IMR-90 (cell line): ENCODE results near the gene SPTB. TPM values are rescaled to one million over a fixed set of nuclear protein-coding genes. Genes with fewer than 3 reads are reported as not detected.

ENCODE experiments used
- ATAC-seq: fragments of 200-7000 bp; cut with Tn5 transposase; 2 replicates; pipeline ENCODE4 v1.9.1; 2020; ENCODE audit warnings: low read depth, mild to moderate bottlenecking, moderate library complexity
- BruUV-seq: library from RNA; stranded (reverse); fragments of 400-500 nt; replicated peaks from 2 replicates; lab custom pipeline; 2021; lab: Mats Ljungman, UMichigan
- CTCF ChIA-PET: fragments of 300-600 bp; formaldehyde crosslinking; extraction: SDS; loops from one replicate; lab custom pipeline; 2021; ENCODE audit warnings: antibody characterized with exemption; lab: Yijun Ruan, JAX
- POLR2A ChIA-PET: fragments of 300-600 bp; sonication (Branson Sonifier 250); formaldehyde crosslinking; loops from one replicate; lab custom pipeline; 2022; ENCODE audit warnings: antibody characterized with exemption; ENCODE audit not compliant: unreplicated experiment; lab: Charles Lee
- DNase-seq: peaks from one replicate; pipeline ENCODE4 v3.0.0; 2013
- H2AFZ ChIP-seq: replicated peaks from 2 replicates; pipeline ENCODE3; 2013; ENCODE audit warnings: low read length, mild to moderate bottlenecking; ENCODE audit not compliant: poor library complexity
- H2AK5ac ChIP-seq: 2 replicates; pipeline ENCODE4 v1.6.1; 2013; ENCODE audit warnings: low read depth, low read length, inconsistent platforms
- H2AK9ac ChIP-seq: replicated peaks from 2 replicates; pipeline ENCODE3; 2013; ENCODE audit warnings: mild to moderate bottlenecking, low read depth, low read length, moderate library complexity; ENCODE audit not compliant: poor library complexity
- H2BK120ac ChIP-seq: 2 replicates; pipeline ENCODE4 v1.6.1; 2013; ENCODE audit warnings: low read depth, low read length, inconsistent platforms
- H2BK15ac ChIP-seq: 3 replicates; pipeline ENCODE4 v1.6.1; 2013; ENCODE audit warnings: low read depth, low read length, inconsistent platforms
- H2BK20ac ChIP-seq: 2 replicates; pipeline ENCODE4 v1.6.1; 2013; ENCODE audit warnings: low read depth, mild to moderate bottlenecking, inconsistent platforms, low read length, moderate library complexity
- H2BK5ac ChIP-seq: 2 replicates; pipeline ENCODE4 v1.6.1; 2013; ENCODE audit warnings: mild to moderate bottlenecking, low read depth, low read length, inconsistent platforms; ENCODE audit not compliant: poor library complexity, severe bottlenecking
- H3K14ac ChIP-seq: replicated peaks from 2 replicates; pipeline ENCODE4 v1.6.1; 2013; ENCODE audit warnings: low read depth, low read length, inconsistent platforms
- H3K18ac ChIP-seq: 2 replicates; pipeline ENCODE4 v1.6.1; 2013; ENCODE audit warnings: low read depth, low read length, control low read depth
- H3K23ac ChIP-seq: 2 replicates; pipeline ENCODE4 v1.6.1; 2013; ENCODE audit warnings: low read depth, low read length, inconsistent platforms
- H3K27ac ChIP-seq: 2 replicates; pipeline ENCODE4 v1.5.1; 2013; ENCODE audit warnings: mild to moderate bottlenecking, control low read depth, low read length; ENCODE audit not compliant: insufficient read depth
- H3K27me3 ChIP-seq: 2 replicates; pipeline ENCODE4 v1.6.1; 2013; ENCODE audit warnings: low read length; ENCODE audit not compliant: control insufficient read depth, insufficient read depth
- H3K36me3 ChIP-seq: 2 replicates; pipeline ENCODE4 v1.6.1; 2013; ENCODE audit warnings: low read length, mixed read lengths; ENCODE audit not compliant: control insufficient read depth, insufficient read depth
- H3K4ac ChIP-seq: 2 replicates; pipeline ENCODE4 v1.6.1; 2013; ENCODE audit warnings: low read depth, low read length, inconsistent platforms
- H3K4me1 ChIP-seq: 2 replicates; pipeline ENCODE4 v1.6.1; 2013; ENCODE audit warnings: low read length, mixed read lengths; ENCODE audit not compliant: control insufficient read depth, insufficient read depth
- H3K4me2 ChIP-seq: 2 replicates; pipeline ENCODE4 v1.6.1; 2013; ENCODE audit warnings: low read depth, mild to moderate bottlenecking, control low read depth, low read length, moderate library complexity
- H3K4me3 ChIP-seq: 2 replicates; pipeline ENCODE4 v1.5.1; 2013; ENCODE audit warnings: low read depth, mild to moderate bottlenecking, control low read depth, low read length, moderate library complexity; ENCODE audit not compliant: insufficient read depth
- H3K56ac ChIP-seq: 2 replicates; pipeline ENCODE4 v1.6.1; 2013; ENCODE audit warnings: low read length, inconsistent platforms; ENCODE audit not compliant: insufficient read depth; ENCODE audit errors: extremely low read depth
- H3K79me1 ChIP-seq, 2 experiments: 2 replicates each; pipeline ENCODE4 v1.6.1; 2013; ENCODE audit warnings: low read length in 2 of 2, inconsistent platforms in 1 of 2, low read depth in 1 of 2
- H3K9ac ChIP-seq: 2 replicates; pipeline ENCODE4 v1.6.1; 2013; ENCODE audit warnings: low read depth, low read length, control low read depth
- H3K9me1 ChIP-seq: 2 replicates; pipeline ENCODE4 v1.6.1; 2013; ENCODE audit warnings: low read length, inconsistent platforms; ENCODE audit not compliant: insufficient read depth
- H3K9me3 ChIP-seq: 2 replicates; pipeline ENCODE4 v1.6.1; 2013; ENCODE audit warnings: low read length; ENCODE audit not compliant: control insufficient read depth, insufficient read depth
- H4K20me1 ChIP-seq: 2 replicates; pipeline ENCODE4 v1.6.1; 2013; ENCODE audit warnings: low read length, inconsistent platforms; ENCODE audit not compliant: insufficient read depth
- H4K5ac ChIP-seq: 2 replicates; pipeline ENCODE4 v1.6.1; 2013; ENCODE audit warnings: mild to moderate bottlenecking, low read depth, low read length, control low read depth
- H4K8ac ChIP-seq, 2 experiments: 2 replicates each; pipeline ENCODE4 v1.6.1; 2013; ENCODE audit warnings: low read depth in 2 of 2, low read length in 2 of 2, control low read depth in 1 of 2, inconsistent platforms in 1 of 2
- H4K91ac ChIP-seq: 2 replicates; pipeline ENCODE4 v1.6.1; 2013; ENCODE audit warnings: low read depth, low read length, inconsistent platforms; ENCODE audit not compliant: insufficient read depth
- CEBPB ChIP-seq: IDR thresholded peaks from 2 replicates; pipeline ENCODE4 v1.6.1; 2012; ENCODE audit warnings: low read depth, low read length, improper control_type of control experiment
- MAFK ChIP-seq: IDR thresholded peaks from 2 replicates; pipeline ENCODE4 v1.6.1; 2012; ENCODE audit warnings: low read depth, low read length, improper control_type of control experiment
- WGBS, 2 experiments: methylation state at CpG; one replicate each; pipeline versions ENCODE4 v1.1.5 to v1.1.7; 2013; ENCODE audit warnings: missing lambda C conversion rate in 2 of 2; ENCODE audit not compliant: insufficient read length in 1 of 2; ENCODE audit errors: extremely low coverage in 2 of 2; 5-methylcytosine and 5-hydroxymethylcytosine counted together
- dilution Hi-C: fragments of 300-500 bp; cut with HindIII; formaldehyde crosslinking; loops from one replicate; pipeline ENCODE4 v1.14.3; 2018; ENCODE audit warnings: low sequenced_read_pairs; ENCODE audit not compliant: unreplicated experiment
- in situ Hi-C: fragments of 300-500 bp; cut with MboI; formaldehyde crosslinking; loops from 3 replicates; pipeline ENCODE4 v1.14.3; 2019; ENCODE audit warnings: low sequenced_read_pairs, inconsistent platforms, mixed read lengths
- intact Hi-C: fragments of 100-400 bp; cut with micrococcal nuclease; formaldehyde crosslinking; loops from 2 replicates; pipeline ENCODE4 v1.10.0; 2022
- polyA plus RNA-seq, 3 experiments: library from polyadenylated mRNA; depleted of rRNA; stranded (reverse); fragments of >200 nt; gene quantifications; 2 replicates each; pipeline ENCODE4 v1.2.3, GENCODE V29; 2012; ENCODE audit warnings: low replicate concordance in 1 of 3
- total RNA-seq: library from RNA; depleted of rRNA; stranded (reverse); fragments of >200 nt; gene quantifications from 2 replicates; pipeline ENCODE4 v1.2.3, GENCODE V29; 2012

Gene SPTB
- total and polyA plus RNA-seq, 2 of the 4 experiments (the other 2 are of a cell fraction) = under 0.01 to 0.07 TPM

GRCh38 chr14:64864258-64864657 is 15.4 kb downstream of the SPTB start:
- dilution Hi-C loops = no loop called here
- no TSS peak for BruUV-seq

More at GRCh38 chr14:64864258-64864657, 15.4 kb downstream of the SPTB start:
- no peak overlapping the region for H3K27ac ChIP-seq
- H3K14ac ChIP-seq = no peak overlapping the region
- TF ChIP-seq MAFK (no peak), CEBPB (0 out of 2 replicates have a peak, but pooled peaks have one; percentile 3)
- H3K9me1 ChIP-seq = no peaks in the 10 kb centered on the region
- intact Hi-C loops (no loop called here), in situ Hi-C loops (no loop called here)
- H2AK5ac ChIP-seq = no peak overlapping the region
- H4K91ac ChIP-seq = no peak overlapping the region
- H4K5ac ChIP-seq = no peak overlapping the region
- H2BK120ac ChIP-seq = no peak overlapping the region
- no CpG with 5 or more reads among the region's 1 CpG for WGBS, 2 experiments
- H2BK15ac ChIP-seq = no peak overlapping the region
- H3K9ac ChIP-seq = no peak overlapping the region
- no peaks in the 10 kb centered on the region for H3K4me1 ChIP-seq
- no peak overlapping the region for H3K4me2 ChIP-seq
- H3K79me1 ChIP-seq = no peaks in the 10 kb centered on the region
- no peak overlapping the region for H3K18ac ChIP-seq
- ChIA-PET POLR2A (no interaction called here), CTCF (no interaction called here)
- H3K23ac ChIP-seq = no peak overlapping the region
- no peak overlapping the region for H3K4ac ChIP-seq
- H4K8ac ChIP-seq = no peak overlapping the region
- no peak for ATAC-seq
- no peak overlapping the region for H2BK20ac ChIP-seq
- H3K56ac ChIP-seq = no peak overlapping the region
- DNase-seq = no peak
- H2AK9ac ChIP-seq = no peak overlapping the region
- 0 out of 2 replicates have a peak, but pooled peaks cover 2% of the 10 kb centered on the region for H3K9me3 ChIP-seq
- no peak overlapping the region for H2BK5ac ChIP-seq
- H3K27me3 ChIP-seq = peaks cover 66% of the 10 kb centered on the region
- H2AFZ ChIP-seq = no peak overlapping the region
- no peaks in the 10 kb centered on the region for H3K36me3 ChIP-seq
- no peak overlapping the region for H3K4me3 ChIP-seq
- no peaks in the 10 kb centered on the region for H4K20me1 ChIP-seq
